Ishikawa (cell line): Measurements from ENCODE around the gene ADGRL3.

Experiments used
- CEBPB ChIP-seq: IDR thresholded peaks from 2 replicates; pipeline ENCODE4 v1.6.1; 2012
- FOXM1 ChIP-seq: IDR thresholded peaks from 2 replicates; pipeline ENCODE4 v1.6.1; 2012; ENCODE audit warnings: low read depth, borderline replicate concordance
- NFIC ChIP-seq: IDR thresholded peaks from 2 replicates; pipeline ENCODE4 v1.6.1; 2012
- RAD21 ChIP-seq: IDR thresholded peaks from 2 replicates; pipeline ENCODE4 v1.6.1; 2012; ENCODE audit warnings: low read depth
- TAF1 ChIP-seq: IDR thresholded peaks from 2 replicates; pipeline ENCODE4 v1.6.1; 2012; ENCODE audit warnings: low read depth, mild to moderate bottlenecking
- TEAD4 ChIP-seq: IDR thresholded peaks from 2 replicates; pipeline ENCODE4 v1.6.1; 2012
- YY1 ChIP-seq: IDR thresholded peaks from 2 replicates; pipeline ENCODE4 v1.6.1; 2012; ENCODE audit warnings: low read depth
- TF ChIP-seq, protein P1 (sequence below): IDR thresholded peaks from 2 replicates; pipeline ENCODE4 v1.6.1; 2012

DNA sequence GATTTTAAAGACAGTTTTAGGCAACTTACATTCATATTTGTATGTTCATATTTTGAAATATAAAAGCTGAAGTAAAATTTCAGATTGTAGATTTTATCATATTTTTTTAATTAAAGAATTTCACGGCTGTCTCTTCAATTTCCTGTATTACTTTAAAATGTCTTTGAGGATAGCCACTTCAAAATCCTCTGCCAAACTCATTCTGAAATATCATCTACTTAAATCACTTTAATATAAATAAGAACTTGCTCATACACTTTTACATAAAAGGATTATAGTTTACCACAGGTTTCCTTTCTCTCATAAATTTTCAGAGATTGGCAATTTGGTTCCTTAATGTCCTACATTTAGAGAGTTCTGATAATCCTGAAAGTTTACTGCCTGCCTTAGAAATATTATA is 478.2 kb downstream of the ADGRL3 start:
- TF ChIP-seq, protein P1, sequence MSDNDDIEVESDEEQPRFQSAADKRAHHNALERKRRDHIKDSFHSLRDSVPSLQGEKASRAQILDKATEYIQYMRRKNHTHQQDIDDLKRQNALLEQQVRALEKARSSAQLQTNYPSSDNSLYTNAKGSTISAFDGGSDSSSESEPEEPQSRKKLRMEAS, result no peak
- TF ChIP-seq NFIC (no peak), CEBPB (no peak), TAF1 (no peak), TEAD4 (no peak), RAD21 (no peak), FOXM1 (no peak), YY1 (no peak)
